Glutamatergic neuron (in vitro differentiated cells): ENCODE measurements around the gene BOD1L1. TPM values are rescaled to one million over a fixed set of nuclear protein-coding genes. Genes with fewer than 3 reads are reported as not detected.

Source experiments
- DNase-seq: peaks from one replicate; pipeline ENCODE4 v3.0.0; 2022
- H3K27ac Mint-ChIP-seq: one replicate; pipeline ENCODE4 v1.8.0; 2020; ENCODE audit warnings: mild to moderate bottlenecking, mixed read lengths, inconsistent platforms; ENCODE audit not compliant: unreplicated experiment
- H3K27me3 Mint-ChIP-seq: one replicate; pipeline ENCODE4 v1.8.0; 2020; ENCODE audit warnings: mild to moderate bottlenecking, moderate library complexity, mixed read lengths, inconsistent platforms; ENCODE audit not compliant: unreplicated experiment
- H3K36me3 Mint-ChIP-seq: one replicate; pipeline ENCODE4 v1.8.0; 2020; ENCODE audit warnings: mild to moderate bottlenecking, mixed read lengths, inconsistent platforms; ENCODE audit not compliant: unreplicated experiment
- H3K4me1 Mint-ChIP-seq: one replicate; pipeline ENCODE4 v1.8.0; 2020; ENCODE audit warnings: mild to moderate bottlenecking, low read depth, mixed read lengths, inconsistent platforms; ENCODE audit not compliant: unreplicated experiment
- H3K4me3 Mint-ChIP-seq: one replicate; pipeline ENCODE4 v1.8.0; 2020; ENCODE audit warnings: mild to moderate bottlenecking, mixed read lengths, inconsistent platforms; ENCODE audit not compliant: unreplicated experiment
- H3K9me3 Mint-ChIP-seq: one replicate; pipeline ENCODE4 v1.8.0; 2020; ENCODE audit warnings: mild to moderate bottlenecking, moderate library complexity, mixed read lengths, inconsistent platforms; ENCODE audit not compliant: unreplicated experiment
- total RNA-seq: library from RNA; stranded (reverse); fragmentation: NEBNext Ultra II Directional; extraction: Animal tissue kit (Norgen Biotek cat#: 25700); gene quantifications from one replicate; pipeline ENCODE4 v1.2.1, GENCODE V29; 2021; ENCODE audit not compliant: unreplicated experiment
- TF ChIP-seq, protein P1 (sequence below): fragments of 200-600 bp; sonication (generic); IDR thresholded peaks from one replicate; pipeline ENCODE4 v1.5.0; 2021; ENCODE audit not compliant: partially characterized antibody, unreplicated experiment

The BOD1L1 gene
- total RNA-seq, 1 donor from 2014 or later: 57.3 TPM

DNA sequence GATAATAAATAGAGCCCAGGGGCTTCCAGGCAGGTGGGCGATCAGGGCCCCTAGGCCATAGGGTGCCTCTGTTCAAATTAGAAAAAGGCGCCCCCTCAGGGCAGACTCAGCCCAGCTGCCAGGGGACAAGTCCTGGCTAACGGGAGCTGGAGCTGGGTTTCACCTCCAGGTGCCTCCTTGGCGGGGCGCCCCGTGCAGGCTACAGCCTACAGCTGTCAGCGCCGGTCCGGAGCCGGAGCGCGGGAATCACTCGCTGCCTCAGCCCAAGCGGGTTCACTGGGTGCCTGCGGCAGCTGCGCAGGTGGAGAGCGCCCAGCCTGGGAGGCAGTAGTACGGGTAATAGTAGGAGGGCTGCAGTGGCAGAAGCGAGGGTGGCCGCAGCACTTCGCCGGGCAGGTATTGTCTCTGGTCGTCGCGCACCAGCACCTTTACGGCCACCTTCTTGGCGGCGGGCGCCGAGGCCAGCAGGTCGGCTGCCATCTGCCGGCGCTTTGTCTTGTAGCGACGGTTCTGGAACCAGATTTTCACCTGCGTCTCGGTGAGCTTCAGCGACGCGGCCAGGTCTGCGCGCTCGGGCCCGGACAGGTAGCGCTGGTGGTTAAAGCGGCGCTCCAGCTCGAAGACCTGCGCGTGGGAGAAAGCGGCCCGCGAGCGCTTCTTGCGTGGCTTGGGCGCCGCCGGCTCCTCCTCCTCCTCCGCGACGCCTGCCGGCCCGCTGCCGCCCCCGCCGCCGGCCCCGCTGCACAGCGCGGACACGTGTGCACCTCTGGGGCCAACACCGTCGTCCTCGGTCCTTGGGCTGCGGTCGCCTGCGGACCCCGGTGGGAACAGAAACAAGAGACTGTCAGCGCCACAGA, 85.6 kb downstream of the BOD1L1 start:
- TF ChIP-seq, protein P1, sequence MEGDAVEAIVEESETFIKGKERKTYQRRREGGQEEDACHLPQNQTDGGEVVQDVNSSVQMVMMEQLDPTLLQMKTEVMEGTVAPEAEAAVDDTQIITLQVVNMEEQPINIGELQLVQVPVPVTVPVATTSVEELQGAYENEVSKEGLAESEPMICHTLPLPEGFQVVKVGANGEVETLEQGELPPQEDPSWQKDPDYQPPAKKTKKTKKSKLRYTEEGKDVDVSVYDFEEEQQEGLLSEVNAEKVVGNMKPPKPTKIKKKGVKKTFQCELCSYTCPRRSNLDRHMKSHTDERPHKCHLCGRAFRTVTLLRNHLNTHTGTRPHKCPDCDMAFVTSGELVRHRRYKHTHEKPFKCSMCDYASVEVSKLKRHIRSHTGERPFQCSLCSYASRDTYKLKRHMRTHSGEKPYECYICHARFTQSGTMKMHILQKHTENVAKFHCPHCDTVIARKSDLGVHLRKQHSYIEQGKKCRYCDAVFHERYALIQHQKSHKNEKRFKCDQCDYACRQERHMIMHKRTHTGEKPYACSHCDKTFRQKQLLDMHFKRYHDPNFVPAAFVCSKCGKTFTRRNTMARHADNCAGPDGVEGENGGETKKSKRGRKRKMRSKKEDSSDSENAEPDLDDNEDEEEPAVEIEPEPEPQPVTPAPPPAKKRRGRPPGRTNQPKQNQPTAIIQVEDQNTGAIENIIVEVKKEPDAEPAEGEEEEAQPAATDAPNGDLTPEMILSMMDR: peak; percentile 31
- peak; percentile 41 for DNase-seq
- Mint-ChIP-seq H3K36me3 (no peaks in the 10 kb centered on the region), H3K9me3 (peaks cover 15% of the 10 kb centered on the region), H3K4me1 (no peaks in the 10 kb centered on the region), H3K27me3 (peaks cover 43% of the 10 kb centered on the region), H3K4me3 (peak overlapping the region; percentile 57), H3K27ac (no peak overlapping the region)

DNA sequence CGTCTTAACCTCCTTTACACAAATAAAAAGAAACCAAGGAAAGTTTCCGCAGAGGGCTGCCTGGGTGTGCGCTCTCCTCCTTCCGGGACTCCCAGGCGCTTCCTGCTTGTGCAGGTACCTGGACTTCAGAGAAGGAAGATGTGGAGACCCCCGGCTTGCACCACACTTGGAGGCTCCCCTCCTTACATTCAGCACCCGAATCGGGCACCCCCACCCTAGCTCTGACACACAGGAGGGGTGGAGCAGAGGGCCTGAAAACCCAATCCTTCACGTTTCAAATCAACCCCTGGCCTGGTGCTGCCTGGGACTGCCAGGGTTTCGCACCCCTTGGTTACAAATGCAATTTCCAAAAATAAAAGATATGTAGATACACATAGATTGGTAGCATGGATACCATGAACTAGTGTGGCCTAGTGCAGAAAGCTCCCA, 86.3 kb downstream of the BOD1L1 start:
- Mint-ChIP-seq H3K27ac (no peak overlapping the region), H3K4me1 (no peaks in the 10 kb centered on the region), H3K4me3 (peak overlapping the region; percentile 52), H3K36me3 (no peaks in the 10 kb centered on the region), H3K9me3 (peaks cover 18% of the 10 kb centered on the region), H3K27me3 (peaks cover 40% of the 10 kb centered on the region)
- DNase-seq: no peak
- TF ChIP-seq, protein P1: no peak

GRCh38 chr4:13540446-13541175, 86.9 kb downstream of the BOD1L1 start:
- peaks cover 18% of the 10 kb centered on the region for H3K9me3 Mint-ChIP-seq
- TF ChIP-seq, protein P1: no peak
- DNase-seq: no peak
- H3K4me1 Mint-ChIP-seq: no peaks in the 10 kb centered on the region
- no peaks in the 10 kb centered on the region for H3K36me3 Mint-ChIP-seq
- H3K27ac Mint-ChIP-seq: no peak overlapping the region
- peaks cover 38% of the 10 kb centered on the region for H3K27me3 Mint-ChIP-seq
- no peak overlapping the region for H3K4me3 Mint-ChIP-seq

- Mint-ChIP-seq H3K27me3 (peaks cover 31% of the 10 kb centered on the region), H3K4me1 (no peaks in the 10 kb centered on the region), H3K9me3 (peaks cover 11% of the 10 kb centered on the region), H3K4me3 (no peak overlapping the region), H3K27ac (no peak overlapping the region), H3K36me3 (no peaks in the 10 kb centered on the region)
- TF ChIP-seq, protein P1: no peak
- DNase-seq: no peak
Observed at GRCh38 chr4:13539619-13540445, 87.7 kb downstream of the BOD1L1 start.
